Uterus (tissue), 4 donors: ENCODE results near the gene BCKDHB. TPM values are rescaled to one million over a fixed set of nuclear protein-coding genes. Genes with fewer than 3 reads are reported as not detected.
"Not testable (repeated sequence)": the region's sequence is repeated elsewhere in the genome, so short reads cannot be mapped to it uniquely, and the experiment has no call there.

Source experiments
- DNase-seq, 2 donors: peaks; one replicate each; pipeline ENCODE4 v3.0.0-alpha.2; 2019 to 2020
- H3K27ac ChIP-seq, 2 donors: fragments of 200-600 bp; sonication (generic); 1 replicate in 1 of 2; 2 replicates in 1 of 2; pipeline ENCODE4 v1.5.1; 2016 to 2018
- H3K27me3 ChIP-seq, 2 donors: fragments of 200-600 bp; sonication (generic); one replicate each; pipeline ENCODE4 v1.5.1; 2018 to 2019; ENCODE audit warnings: control low read depth in 1 of 2
- H3K36me3 ChIP-seq, 2 donors: fragments of 200-600 bp; sonication (generic); one replicate each; pipeline ENCODE4 v1.5.1; 2019; ENCODE audit warnings: control low read depth in 1 of 2
- H3K4me1 ChIP-seq, 2 donors: fragments of 200-600 bp; sonication (generic); one replicate each; pipeline ENCODE4 v1.5.1; 2018 to 2019; ENCODE audit warnings: control low read depth in 1 of 2
- H3K4me3 ChIP-seq, 2 donors: fragments of 200-600 bp; sonication (generic); 1 replicate in 1 of 2; 2 replicates in 1 of 2; pipeline ENCODE4 v1.5.1; 2018 to 2019; ENCODE audit warnings: mild to moderate bottlenecking in 1 of 2
- H3K9me3 ChIP-seq, 2 donors: fragments of 200-600 bp; sonication (generic); one replicate each; pipeline ENCODE4 v1.5.1; 2019; ENCODE audit warnings: control low read depth in 1 of 2
- POLR2A ChIP-seq, 2 donors: fragments of 450-650 bp; IDR thresholded peaks; one replicate each; pipeline ENCODE4 v1.6.1; 2016; ENCODE audit warnings: antibody characterized with exemption in 2 of 2, mild to moderate bottlenecking in 1 of 2, moderate library complexity in 1 of 2
- intact Hi-C: fragments of 100-400 bp; cut with DNase I; formaldehyde crosslinking; loops from one replicate; pipeline ENCODE4 v1.15.1; 2023; ENCODE audit warnings: low total_unique reads
- total RNA-seq, 4 donors: library from RNA; depleted of rRNA in 3 of 4; stranded (reverse); fragments of >200 nt in 3 of 4; gene quantifications; one replicate each; pipeline versions ENCODE4 v1.1.0 to v1.2.4, GENCODE V29; 2014 to 2023
- TF ChIP-seq, protein P1 (sequence below), 4 experiments: fragments of 200-600 bp in 2 of 4; fragments of 450-650 bp in 2 of 4; sonication (generic) in 2 of 4; IDR thresholded peaks; one replicate each; pipeline ENCODE4 v1.5.1; 2016 to 2019; ENCODE audit warnings: antibody characterized with exemption in 4 of 4, mild to moderate bottlenecking in 2 of 4, moderate library complexity in 1 of 4
- donor health status: DM: yes; HTN: yes; CAD: no.

BCKDHB gene
- total RNA-seq: 10 to 100 TPM in 2 of 4 donors, 1 to 10 TPM in 2; 7.2 to 35.5 (median 13.2) TPM

DNA sequence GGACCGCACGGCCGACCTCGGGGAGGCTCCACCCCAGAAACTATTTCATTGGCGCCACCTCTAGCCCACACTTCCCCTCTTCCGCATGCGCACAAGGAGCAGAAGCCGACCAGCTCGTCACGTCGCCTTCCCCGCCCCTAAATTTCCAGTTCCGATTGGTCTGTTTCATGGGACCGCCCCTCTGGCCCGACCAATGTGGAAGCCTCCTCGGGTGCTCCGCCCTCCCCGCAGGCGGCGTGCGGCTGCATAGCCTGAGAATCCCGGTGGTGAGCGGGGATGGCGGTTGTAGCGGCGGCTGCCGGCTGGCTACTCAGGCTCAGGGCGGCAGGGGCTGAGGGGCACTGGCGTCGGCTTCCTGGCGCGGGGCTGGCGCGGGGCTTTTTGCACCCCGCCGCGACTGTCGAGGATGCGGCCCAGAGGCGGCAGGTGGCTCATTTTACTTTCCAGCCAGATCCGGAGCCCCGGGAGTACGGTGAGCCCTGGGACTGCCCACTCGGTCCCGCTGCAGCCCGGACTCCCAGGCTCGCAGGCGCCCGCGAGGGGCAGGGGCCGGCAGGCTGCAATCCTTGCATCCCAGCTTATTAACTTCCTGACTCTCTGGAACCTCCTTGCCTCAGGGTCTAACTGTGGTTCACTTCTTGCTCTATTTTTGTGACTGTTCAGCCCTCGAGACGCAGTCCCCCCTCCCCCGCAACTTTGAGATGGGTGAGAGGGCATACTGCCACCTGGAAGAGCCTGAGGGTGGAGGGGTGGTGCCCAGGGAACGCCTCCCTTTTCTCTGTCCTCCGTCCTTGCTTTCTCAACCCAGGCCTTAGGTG lies at the start of gene BCKDHB:
Gene BCKDHB (plus strand): TSS at position 254 of the 818 bp plus-strand sequence. CDS start 23 bp downstream, at position 277.
- no peaks in the 10 kb centered on the region for H3K36me3 ChIP-seq
- no peaks in the 10 kb centered on the region for H3K27me3 ChIP-seq
- no peaks in the 10 kb centered on the region for H3K9me3 ChIP-seq
- intact Hi-C loops: no loop called here
- DNase-seq: peak; percentile 99
- TF ChIP-seq, protein P1, sequence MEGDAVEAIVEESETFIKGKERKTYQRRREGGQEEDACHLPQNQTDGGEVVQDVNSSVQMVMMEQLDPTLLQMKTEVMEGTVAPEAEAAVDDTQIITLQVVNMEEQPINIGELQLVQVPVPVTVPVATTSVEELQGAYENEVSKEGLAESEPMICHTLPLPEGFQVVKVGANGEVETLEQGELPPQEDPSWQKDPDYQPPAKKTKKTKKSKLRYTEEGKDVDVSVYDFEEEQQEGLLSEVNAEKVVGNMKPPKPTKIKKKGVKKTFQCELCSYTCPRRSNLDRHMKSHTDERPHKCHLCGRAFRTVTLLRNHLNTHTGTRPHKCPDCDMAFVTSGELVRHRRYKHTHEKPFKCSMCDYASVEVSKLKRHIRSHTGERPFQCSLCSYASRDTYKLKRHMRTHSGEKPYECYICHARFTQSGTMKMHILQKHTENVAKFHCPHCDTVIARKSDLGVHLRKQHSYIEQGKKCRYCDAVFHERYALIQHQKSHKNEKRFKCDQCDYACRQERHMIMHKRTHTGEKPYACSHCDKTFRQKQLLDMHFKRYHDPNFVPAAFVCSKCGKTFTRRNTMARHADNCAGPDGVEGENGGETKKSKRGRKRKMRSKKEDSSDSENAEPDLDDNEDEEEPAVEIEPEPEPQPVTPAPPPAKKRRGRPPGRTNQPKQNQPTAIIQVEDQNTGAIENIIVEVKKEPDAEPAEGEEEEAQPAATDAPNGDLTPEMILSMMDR (IDR thresholded peaks at IDR 0.05): peak in 2 of 4 experiments; percentile 13 to 20
- peak; percentile 85 to 91 for TF ChIP-seq POLR2A (IDR thresholded peaks at IDR 0.05)
- peak within 1 kb of the TSS; percentile 73 to 83 for H3K27ac ChIP-seq
- H3K4me1 ChIP-seq: no peaks in the 10 kb centered on the region
- peak within 1 kb of the TSS; percentile 68 to 72 for H3K4me3 ChIP-seq

- H3K27me3 ChIP-seq: no peaks in the 10 kb centered on the region
- no peak overlapping the region for H3K27ac ChIP-seq
- H3K9me3 ChIP-seq: no peaks in the 10 kb centered on the region
- no peak overlapping the region for H3K4me3 ChIP-seq
- no peaks in the 10 kb centered on the region for H3K4me1 ChIP-seq
- intact Hi-C loops: no loop called here
- TF ChIP-seq POLR2A (IDR thresholded peaks at IDR 0.05): no peak
- TF ChIP-seq, protein P1 (IDR thresholded peaks at IDR 0.05): no peak
- H3K36me3 ChIP-seq: no peaks in the 10 kb centered on the region
- DNase-seq: no peak
These were observed 45.7 kb upstream of the BCKDHB start for GRCh38 chr6:80060774-80061173.

DNA sequence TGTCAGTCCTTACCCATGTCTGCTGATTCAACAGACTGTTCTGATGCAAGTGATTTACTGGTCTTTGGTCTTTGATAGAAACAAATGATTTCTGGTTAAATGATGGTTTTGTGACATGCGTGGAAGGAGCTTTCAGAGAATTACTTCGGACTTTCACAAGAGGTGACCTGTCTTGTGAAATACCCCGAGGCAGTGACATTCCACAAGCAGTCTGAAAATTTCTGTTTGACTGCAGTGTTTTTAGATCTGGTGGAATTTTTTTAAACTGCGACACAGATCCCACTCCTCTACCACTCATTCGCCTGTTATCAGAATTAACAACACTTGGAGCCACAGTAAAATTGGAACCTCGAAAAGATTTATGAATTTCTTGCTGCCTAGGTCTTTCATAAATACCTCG lies 38.3 kb upstream of the BCKDHB start:
- H3K27ac ChIP-seq, H3K4me3 ChIP-seq, H3K36me3 ChIP-seq, H3K4me1 ChIP-seq, H3K27me3 ChIP-seq, intact Hi-C loops, H3K9me3 ChIP-seq, DNase-seq: not testable (repeated sequence)

DNA sequence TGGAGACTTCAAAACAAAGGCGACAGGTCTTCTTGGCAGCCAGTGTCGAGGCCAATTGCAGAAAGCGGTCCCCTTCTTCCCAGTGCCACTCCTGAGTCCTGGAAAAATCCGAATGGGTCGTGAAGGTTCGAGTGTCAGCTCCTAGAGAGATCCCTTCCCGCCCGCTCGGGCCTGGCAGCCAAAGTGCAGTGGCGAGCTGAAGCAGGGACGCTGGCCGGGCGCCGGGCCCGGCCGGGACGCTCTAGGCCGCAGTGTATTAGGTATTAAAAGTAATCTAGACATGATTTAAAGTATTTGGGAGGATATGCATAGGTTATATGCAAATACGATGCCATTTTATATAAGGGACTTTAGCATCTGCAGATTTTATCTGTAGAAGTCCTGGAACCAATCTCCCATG lies 36.0 kb upstream of the BCKDHB start:
- H3K4me3 ChIP-seq, H3K4me1 ChIP-seq, H3K27ac ChIP-seq, H3K9me3 ChIP-seq, H3K27me3 ChIP-seq, DNase-seq, H3K36me3 ChIP-seq, intact Hi-C loops: not testable (repeated sequence)

DNA sequence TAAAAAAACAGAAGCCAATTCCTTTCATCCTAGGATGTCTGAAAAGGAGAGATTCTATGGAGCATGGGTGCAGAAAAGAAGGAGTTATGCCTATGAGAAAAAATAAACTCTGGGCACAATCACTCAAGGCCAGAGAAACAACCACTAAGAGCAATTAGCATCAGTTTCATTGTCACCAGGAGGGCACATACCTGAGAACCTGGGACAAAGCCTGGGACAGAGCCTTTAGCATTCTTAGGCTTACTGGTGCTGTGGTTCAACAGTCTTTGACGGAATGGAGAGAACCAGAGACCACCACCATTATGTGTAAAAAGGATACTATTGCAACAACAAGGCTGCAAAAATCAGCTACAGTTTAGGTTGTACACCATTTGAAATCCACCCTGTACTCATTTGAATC lies 29.4 kb upstream of the BCKDHB start:
- no peak for TF ChIP-seq POLR2A (IDR thresholded peaks at IDR 0.05)
- TF ChIP-seq, protein P1 (IDR thresholded peaks at IDR 0.05): no peak
- Histone ChIP-seq H3K36me3 (no peaks in the 10 kb centered on the region), H3K27ac (no peak overlapping the region), H3K27me3 (no peaks in the 10 kb centered on the region), H3K4me1 (no peaks in the 10 kb centered on the region), H3K9me3 (no peaks in the 10 kb centered on the region), H3K4me3 (no peak overlapping the region)
- no peak for DNase-seq
- intact Hi-C loops: no loop called here

- Histone ChIP-seq H3K4me3 (no peak overlapping the region), H3K9me3 (no peaks in the 10 kb centered on the region), H3K4me1 (no peaks in the 10 kb centered on the region), H3K36me3 (no peaks in the 10 kb centered on the region), H3K27me3 (no peaks in the 10 kb centered on the region), H3K27ac (no peak overlapping the region)
- DNase-seq: no peak
- intact Hi-C loops: no loop called here
- no peak for TF ChIP-seq POLR2A (IDR thresholded peaks at IDR 0.05)
- TF ChIP-seq, protein P1 (IDR thresholded peaks at IDR 0.05): no peak
These were observed 17.8 kb upstream of the BCKDHB start for GRCh38 chr6:80088637-80089036.
